Esophagus muscularis mucosa (tissue), 4 donors: Measurements from ENCODE around the gene LRRK1. TPM values are rescaled to one million over a fixed set of nuclear protein-coding genes. Genes with fewer than 3 reads are reported as not detected.

ENCODE experiments used
- DNase-seq: peaks from one replicate; pipeline ENCODE4 v3.0.0-alpha.2; 2017; ENCODE audit errors: extremely low spot score
- H3K27ac ChIP-seq, 4 donors: fragments of 200-600 bp; sonication (generic); replicated peaks in 1 of 4; 1 replicate in 3 of 4; 2 replicates in 1 of 4; pipeline ENCODE4 v1.5.1; 2016 to 2019; ENCODE audit warnings: mild to moderate bottlenecking in 1 of 4
- H3K27me3 ChIP-seq, 4 donors: fragments of 200-600 bp; sonication (generic); one replicate each; pipeline versions ENCODE4 v1.5.1 to v1.6.0; 2016 to 2019
- H3K36me3 ChIP-seq, 4 donors: fragments of 200-600 bp; sonication (generic); one replicate each; pipeline ENCODE4 v1.5.1; 2016 to 2019
- H3K4me1 ChIP-seq, 4 donors: fragments of 200-600 bp; sonication (generic); one replicate each; pipeline ENCODE4 v1.5.1; 2016 to 2019
- H3K4me3 ChIP-seq, 4 donors: fragments of 200-600 bp; sonication (generic); 1 replicate in 2 of 4; 2 replicates in 2 of 4; pipeline ENCODE4 v1.5.1; 2016 to 2019; ENCODE audit warnings: mild to moderate bottlenecking in 4 of 4, moderate library complexity in 1 of 4
- H3K9me3 ChIP-seq, 4 donors: fragments of 200-600 bp; sonication (generic); 1 replicate in 3 of 4; 2 replicates in 1 of 4; pipeline ENCODE4 v1.5.1; 2016 to 2019
- EP300 ChIP-seq: sonication (generic); formaldehyde crosslinking; IDR thresholded peaks from one replicate; pipeline ENCODE4 v1.6.1; 2017; ENCODE audit warnings: antibody characterized with exemption
- POLR2A ChIP-seq: fragments of 450-650 bp; IDR thresholded peaks from one replicate; pipeline ENCODE4 v1.6.1; 2017; ENCODE audit warnings: antibody characterized with exemption, moderate library complexity, mild to moderate bottlenecking, low read depth
- POLR2AphosphoS5 ChIP-seq, 2 donors: sonication (generic); formaldehyde crosslinking; IDR thresholded peaks; one replicate each; pipeline ENCODE4 v1.6.1; 2017; ENCODE audit warnings: antibody characterized with exemption in 2 of 2
- WGBS: methylation state at CpG from one replicate; pipeline ENCODE4 v1.1.5; 2018; 5-methylcytosine and 5-hydroxymethylcytosine counted together
- intact Hi-C: fragments of 100-400 bp; cut with DNase I; formaldehyde crosslinking; loops from one replicate; pipeline ENCODE4 v1.15.1; 2023
- total RNA-seq, 4 donors: library from RNA; depleted of rRNA; stranded (reverse); fragments of >200 nt; gene quantifications; one replicate each; pipeline versions ENCODE4 v1.1.0 to v1.2.1, GENCODE V29; 2016
- TF ChIP-seq, protein P1 (sequence below), 3 experiments: fragments of 200-600 bp in 2 of 3; fragments of 450-650 bp in 1 of 3; sonication (generic) in 2 of 3; IDR thresholded peaks; one replicate each; pipeline ENCODE4 v1.5.1; 2017 to 2019; ENCODE audit warnings: antibody characterized with exemption in 3 of 3, mild to moderate bottlenecking in 2 of 3, moderate library complexity in 1 of 3

Gene LRRK1
- total RNA-seq, 4 donors from 2014 or later, result 11.3 to 18.0 (median 15.4) TPM

- 85% methylated on average over 4 of the region's 4 CpGs for WGBS
- H3K36me3 ChIP-seq, result no peaks in the 10 kb centered on the region
- peaks cover 0 to 4% (median 2%) of the 10 kb centered on the region in 4 donors for H3K9me3 ChIP-seq
- H3K27ac ChIP-seq, result no peak overlapping the region
- intact Hi-C loops, result no loop called here
- no peak for DNase-seq
- TF ChIP-seq, protein P1, sequence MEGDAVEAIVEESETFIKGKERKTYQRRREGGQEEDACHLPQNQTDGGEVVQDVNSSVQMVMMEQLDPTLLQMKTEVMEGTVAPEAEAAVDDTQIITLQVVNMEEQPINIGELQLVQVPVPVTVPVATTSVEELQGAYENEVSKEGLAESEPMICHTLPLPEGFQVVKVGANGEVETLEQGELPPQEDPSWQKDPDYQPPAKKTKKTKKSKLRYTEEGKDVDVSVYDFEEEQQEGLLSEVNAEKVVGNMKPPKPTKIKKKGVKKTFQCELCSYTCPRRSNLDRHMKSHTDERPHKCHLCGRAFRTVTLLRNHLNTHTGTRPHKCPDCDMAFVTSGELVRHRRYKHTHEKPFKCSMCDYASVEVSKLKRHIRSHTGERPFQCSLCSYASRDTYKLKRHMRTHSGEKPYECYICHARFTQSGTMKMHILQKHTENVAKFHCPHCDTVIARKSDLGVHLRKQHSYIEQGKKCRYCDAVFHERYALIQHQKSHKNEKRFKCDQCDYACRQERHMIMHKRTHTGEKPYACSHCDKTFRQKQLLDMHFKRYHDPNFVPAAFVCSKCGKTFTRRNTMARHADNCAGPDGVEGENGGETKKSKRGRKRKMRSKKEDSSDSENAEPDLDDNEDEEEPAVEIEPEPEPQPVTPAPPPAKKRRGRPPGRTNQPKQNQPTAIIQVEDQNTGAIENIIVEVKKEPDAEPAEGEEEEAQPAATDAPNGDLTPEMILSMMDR (IDR thresholded peaks at IDR 0.05), result no peak
- TF ChIP-seq POLR2AphosphoS5 (IDR thresholded peaks at IDR 0.05), result no peak
- H3K4me3 ChIP-seq, result no peak overlapping the region
- no peaks in the 10 kb centered on the region for H3K27me3 ChIP-seq
- no peaks in the 10 kb centered on the region for H3K4me1 ChIP-seq
Measured at GRCh38 chr15:100937171-100937570, 18.0 kb downstream of the LRRK1 start.

DNA sequence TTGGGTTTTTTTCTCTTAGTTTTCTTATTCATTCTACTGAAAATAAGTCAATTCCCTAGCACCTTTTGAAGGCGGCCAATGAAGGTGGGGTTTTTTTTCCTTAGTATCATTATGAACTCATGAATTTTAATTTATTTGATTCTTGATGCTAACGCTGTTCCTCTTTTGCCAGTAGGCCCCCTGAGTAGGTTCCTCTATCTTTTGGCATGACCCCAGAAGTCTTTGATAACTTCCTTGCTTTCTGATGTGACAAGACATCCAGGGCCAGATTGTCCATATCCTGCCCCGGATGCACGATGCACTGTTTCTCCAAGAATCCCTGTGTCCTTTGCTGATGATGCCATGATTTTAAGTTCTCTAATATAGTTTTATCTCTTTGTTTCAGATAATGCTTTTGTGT, 20.6 kb downstream of the LRRK1 start:
- peak; percentile 47 for DNase-seq
- WGBS, result 93% methylated on average over 4 of the region's 4 CpGs
- intact Hi-C loops, result no loop called here
- no peak for TF ChIP-seq POLR2A
- no peak for TF ChIP-seq EP300
- TF ChIP-seq POLR2AphosphoS5 (IDR thresholded peaks at IDR 0.05), result no peak
- TF ChIP-seq, protein P1 (IDR thresholded peaks at IDR 0.05), result no peak
- H3K9me3 ChIP-seq, result peaks cover 0 to 4% (median 2%) of the 10 kb centered on the region in 4 donors
- H3K27me3 ChIP-seq, result no peaks in the 10 kb centered on the region
- no peak overlapping the region for H3K27ac ChIP-seq
- no peaks in the 10 kb centered on the region for H3K36me3 ChIP-seq
- H3K4me1 ChIP-seq, result peaks cover 0 to 9% (median 3%) of the 10 kb centered on the region in 4 donors
- H3K4me3 ChIP-seq, result no peak overlapping the region

- Histone ChIP-seq H3K4me3 (no peak overlapping the region), H3K36me3 (no peaks in the 10 kb centered on the region), H3K27me3 (no peaks in the 10 kb centered on the region), H3K9me3 (peaks cover 0 to 4% (median 2%) of the 10 kb centered on the region in 4 donors), H3K4me1 (peaks cover 0 to 9% (median 3%) of the 10 kb centered on the region in 4 donors), H3K27ac (no peak overlapping the region)
- DNase-seq, result peak; percentile 88
- intact Hi-C loops, result no loop called here
- 70% methylated on average over 2 of the region's 2 CpGs for WGBS
- no peak for TF ChIP-seq POLR2AphosphoS5 (IDR thresholded peaks at IDR 0.05)
- TF ChIP-seq, protein P1 (IDR thresholded peaks at IDR 0.05), result no peak
- no peak for TF ChIP-seq EP300
- TF ChIP-seq POLR2A, result no peak
Measured at GRCh38 chr15:100940767-100941379, 21.7 kb downstream of the LRRK1 start.

DNA sequence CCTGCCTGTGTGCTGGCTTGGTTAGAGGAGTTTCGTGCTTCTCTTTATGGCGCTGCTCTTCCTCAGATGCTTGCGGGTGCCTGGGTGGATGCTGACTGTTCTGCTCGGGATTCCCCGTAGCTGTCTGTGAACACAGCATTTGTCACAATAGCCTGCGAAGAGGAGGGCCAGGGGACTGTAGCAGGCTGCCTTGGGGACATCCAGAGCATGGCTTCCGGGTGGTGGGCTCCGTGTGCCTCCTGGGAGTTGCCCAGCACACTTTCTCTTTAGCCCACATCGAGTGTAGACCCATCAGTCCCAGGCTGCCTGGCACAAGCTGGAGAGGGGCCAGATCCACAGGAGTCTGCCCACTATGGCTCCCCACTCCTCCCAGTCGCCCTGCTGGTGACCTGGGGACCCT, 22.4 kb downstream of the LRRK1 start:
- H3K36me3 ChIP-seq, result no peaks in the 10 kb centered on the region
- TF ChIP-seq POLR2AphosphoS5 (IDR thresholded peaks at IDR 0.05), result no peak
- TF ChIP-seq EP300, result no peak
- TF ChIP-seq POLR2A, result no peak
- TF ChIP-seq, protein P1 (IDR thresholded peaks at IDR 0.05), result no peak
- DNase-seq, result peak; percentile 77
- intact Hi-C loops, result no loop called here
- peaks cover 0 to 2% (median under 1%) of the 10 kb centered on the region in 4 donors for H3K9me3 ChIP-seq
- no peaks in the 10 kb centered on the region for H3K27me3 ChIP-seq
- no peak overlapping the region for H3K27ac ChIP-seq
- peaks cover 0 to 9% (median 3%) of the 10 kb centered on the region in 4 donors for H3K4me1 ChIP-seq
- 78% methylated on average over 9 of the region's 10 CpGs for WGBS
- no peak overlapping the region for H3K4me3 ChIP-seq
